Measurements from ENCODE around the gene ATG16L1. TPM values are rescaled to one million over a fixed set of nuclear protein-coding genes. Genes with fewer than 3 reads are reported as not detected.

ATG16L1 gene
- total RNA-seq, 4 donors from 2014 or later: 16.7 to 44.1 (median 33.6) TPM

GRCh38 chr2:233219848-233220247 lies 31.6 kb upstream of the ATG16L1 start:
- Histone ChIP-seq H3K4me1 (no peaks in the 10 kb centered on the region), H3K36me3 (no peaks in the 10 kb centered on the region), H3K27ac (no peak overlapping the region), H3K4me3 (no peak overlapping the region), H3K27me3 (no peaks in the 10 kb centered on the region), H3K9me3 (no peaks in the 10 kb centered on the region)
- WGBS, 2 donors: 97 to 98% methylated on average over 1 of the region's 1 CpG
- no peak for TF ChIP-seq CTCF (IDR thresholded peaks at IDR 0.05)
- TF ChIP-seq POLR2A (IDR thresholded peaks at IDR 0.05): no peak
- DNase-seq (ENCODE audit: low spot score in 2 of 2): no peak

- H3K27ac ChIP-seq: no peak overlapping the region
- H3K27me3 ChIP-seq: no peaks in the 10 kb centered on the region
- H3K36me3 ChIP-seq: no peaks in the 10 kb centered on the region
- no peak overlapping the region for H3K4me3 ChIP-seq
- TF ChIP-seq CTCF (IDR thresholded peaks at IDR 0.05) (no peak), POLR2A (IDR thresholded peaks at IDR 0.05) (no peak), EP300 (IDR thresholded peaks at IDR 0.05) (no peak)
- no peaks in the 10 kb centered on the region for H3K4me1 ChIP-seq
- no peaks in the 10 kb centered on the region for H3K9me3 ChIP-seq
- no peak for DNase-seq (ENCODE audit: low spot score in 2 of 2)
- WGBS, 2 donors: 65 to 71% methylated on average over 2 of the region's 2 CpGs
These were observed 30.0 kb upstream of the ATG16L1 start for GRCh38 chr2:233221378-233222063.

GRCh38 chr2:233223059-233223894 lies 28.2 kb upstream of the ATG16L1 start:
- Histone ChIP-seq H3K4me3 (no peak overlapping the region), H3K27me3 (no peaks in the 10 kb centered on the region), H3K27ac (no peak overlapping the region), H3K9me3 (no peaks in the 10 kb centered on the region), H3K36me3 (no peaks in the 10 kb centered on the region), H3K4me1 (no peaks in the 10 kb centered on the region)
- no peak for DNase-seq (ENCODE audit: low spot score in 2 of 2)
- TF ChIP-seq CTCF (IDR thresholded peaks at IDR 0.05) (no peak), EP300 (IDR thresholded peaks at IDR 0.05) (no peak), POLR2A (IDR thresholded peaks at IDR 0.05) (no peak)
- WGBS, 2 donors: 87 to 88% methylated on average over 14 of the region's 14 CpGs

GRCh38 chr2:233225230-233226068 lies 26.0 kb upstream of the ATG16L1 start:
- no peaks in the 10 kb centered on the region for H3K9me3 ChIP-seq
- H3K27me3 ChIP-seq: no peaks in the 10 kb centered on the region
- 83 to 88% methylated on average over 5 of the region's 5 CpGs for WGBS, 2 donors
- TF ChIP-seq EP300 (IDR thresholded peaks at IDR 0.05) (no peak), CTCF (IDR thresholded peaks at IDR 0.05) (no peak), POLR2A (IDR thresholded peaks at IDR 0.05) (no peak)
- H3K4me1 ChIP-seq: no peaks in the 10 kb centered on the region
- no peak overlapping the region for H3K4me3 ChIP-seq
- no peak overlapping the region for H3K27ac ChIP-seq
- DNase-seq (ENCODE audit: low spot score in 2 of 2): no peak
- H3K36me3 ChIP-seq: no peaks in the 10 kb centered on the region
